ENCODE data around the gene ILDR1. TPM values are rescaled to one million over a fixed set of nuclear protein-coding genes. Genes with fewer than 3 reads are reported as not detected.

ILDR1 gene
- total and polyA plus RNA-seq, 10 of the 15 experiments (the other 5 are each of a cell fraction or from before 2014, with no cell fraction given): 1.3 to 12.0 (median 7.0) TPM

GRCh38 chr3:121957674-121958415 is 64.2 kb downstream of the ILDR1 start:
- peak; percentile 84 for DNase-seq (ENCODE audit: low read depth, low spot score)
- no peak for FAIRE-seq
- BruUV-seq (replicated peaks): no TSS peak
- peak; percentile 95 for ATAC-seq
- ChIA-PET CTCF (interaction anchor here (0.5 to 0.6 kb wide), 2 partner anchors 42 to 144 kb away, joined by 3 read pairs; no protein-coding TSS in a partner anchor), SMC1A (ENCODE audit: uncharacterized antibody, unreplicated experiment) (interaction anchor here (0.8 to 1.7 kb wide), 8 partner anchors 11 to 120 kb away, joined by 3 to 4 read pairs (median 3); no protein-coding TSS in a partner anchor), RAD21 (ENCODE audit: unreplicated experiment) (interaction anchor here (0.6 to 1.0 kb wide), 2 partner anchors 53 to 296 kb away, joined by 3 read pairs; no protein-coding TSS in a partner anchor), POLR2A (interaction anchor here (0.6 to 1.0 kb wide), 3 partner anchors 39 to 642 kb away, joined by 3 to 5 read pairs (median 3); no protein-coding TSS in a partner anchor)
- Histone ChIP-seq H3K4me3 (no peak overlapping the region), H3K9ac (ENCODE audit: control insufficient read depth, insufficient read depth, low read length) (no peak overlapping the region), H3K4me2 (ENCODE audit: control insufficient read depth, insufficient read depth) (no peak overlapping the region), H2AFZ (ENCODE audit: control insufficient read depth, low read depth, low read length) (no peak overlapping the region), H3K27ac (ENCODE audit: control insufficient read depth, insufficient read depth) (no peak overlapping the region), H3K9me3 (replicated peaks; ENCODE audit: control insufficient read depth, insufficient read depth, low read length) (no peaks in the 10 kb centered on the region; the same call in 2 of the 3 replicates), H4K20me1 (ENCODE audit: control insufficient read depth, insufficient read depth) (no peaks in the 10 kb centered on the region), H3K4me1 (ENCODE audit: control insufficient read depth, insufficient read depth, low read length) (peaks cover 4% of the 10 kb centered on the region; the same call in 1 of the 2 replicates), H3K36me3 (ENCODE audit: control insufficient read depth in 2 of 2, insufficient read depth in 2 of 2, low read length in 1 of 2) (no peaks in the 10 kb centered on the region), H3K79me2 (ENCODE audit: control insufficient read depth, insufficient read depth, low read length) (no peaks in the 10 kb centered on the region), H3K27me3 (replicated peaks in 1 of 2; ENCODE audit: control insufficient read depth in 2 of 2, insufficient read depth in 2 of 2, low read length in 1 of 2) (no peaks in the 10 kb centered on the region)
- in situ Hi-C loops (cut with MboI) (no loop called here), intact Hi-C loops (cut with micrococcal nuclease; ENCODE audit: unreplicated experiment) (no loop called here)
- 59% methylated on average over 2 of the region's 2 CpGs for WGBS (ENCODE audit: insufficient coverage, insufficient replicate concordance, low lambda C conversion rate, missing lambda C conversion rate)
- TF ChIP-seq CBX5 (IDR thresholded peaks at IDR 0.05; ENCODE audit: low read depth) (no peak), RUNX3 (IDR thresholded peaks at IDR 0.05; ENCODE audit: low read length) (peak; percentile 44; the same call in 1 of the 2 replicates), IKZF1 (conservative IDR thresholded peaks at IDR 0.05) (peak; percentile 85), NRF1 (conservative IDR thresholded peaks at IDR 0.05; ENCODE audit: low read depth, low read length) (no peak), TBL1XR1 (IDR thresholded peaks at IDR 0.05; ENCODE audit: low read depth, low read length) (no peak), MEF2B (IDR thresholded peaks at IDR 0.05; ENCODE audit: partially characterized antibody, poor library complexity, severe bottlenecking) (peak; percentile 28), EP300 (IDR thresholded peaks at IDR 0.05; ENCODE audit: borderline replicate concordance in 1 of 2, control insufficient read depth in 1 of 2, low read depth in 2 of 2, low read length in 2 of 2) (no peak), IKZF2 (IDR thresholded peaks at IDR 0.05) (peak; percentile 92 to 94), SUPT20H (IDR thresholded peaks at IDR 0.05; ENCODE audit: borderline replicate concordance, control insufficient read depth, low read depth, low read length) (no peak), BCL11A (IDR thresholded peaks at IDR 0.05; ENCODE audit: low read depth, low read length) (0 out of 2 replicates have a peak, but pooled peaks have one; percentile 24), MTA2 (IDR thresholded peaks at IDR 0.05; ENCODE audit: low read depth) (peak; percentile 85), TCF3 (IDR thresholded peaks at IDR 0.05; ENCODE audit: borderline replicate concordance, insufficient read depth, low read depth, low read length) (no peak), PAX5 (IDR thresholded peaks at IDR 0.05; ENCODE audit: borderline replicate concordance, low read depth, low read length) (no peak), ZBTB33 (IDR thresholded peaks at IDR 0.05) (no peak), RAD51 (IDR thresholded peaks at IDR 0.05) (peak; percentile 63; the same call in 1 of the 2 replicates), DPF2 (IDR thresholded peaks at IDR 0.05) (0 out of 2 replicates have a peak, but pooled peaks have one; percentile 54), HSF1 (IDR thresholded peaks at IDR 0.05; ENCODE audit: low read depth, low read length) (no peak), SUZ12 (IDR thresholded peaks at IDR 0.05; ENCODE audit: unreplicated experiment) (no peak)
- TF ChIP-seq, protein P1, sequence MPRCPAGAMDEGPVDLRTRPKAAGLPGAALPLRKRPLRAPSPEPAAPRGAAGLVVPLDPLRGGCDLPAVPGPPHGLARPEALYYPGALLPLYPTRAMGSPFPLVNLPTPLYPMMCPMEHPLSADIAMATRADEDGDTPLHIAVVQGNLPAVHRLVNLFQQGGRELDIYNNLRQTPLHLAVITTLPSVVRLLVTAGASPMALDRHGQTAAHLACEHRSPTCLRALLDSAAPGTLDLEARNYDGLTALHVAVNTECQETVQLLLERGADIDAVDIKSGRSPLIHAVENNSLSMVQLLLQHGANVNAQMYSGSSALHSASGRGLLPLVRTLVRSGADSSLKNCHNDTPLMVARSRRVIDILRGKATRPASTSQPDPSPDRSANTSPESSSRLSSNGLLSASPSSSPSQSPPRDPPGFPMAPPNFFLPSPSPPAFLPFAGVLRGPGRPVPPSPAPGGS (IDR thresholded peaks at IDR 0.05; ENCODE audit: borderline replicate concordance, insufficient read depth, low read depth, low read length, poor library complexity, severe bottlenecking): no peak
